Amniotic epithelial cell (primary cell): ENCODE results near the gene ADM2.

Experiments used
- DNase-seq: peaks from one replicate; pipeline ENCODE4 v3.0.0-alpha.2; 2010; ENCODE audit warnings: low read depth

ADM2 gene

DNA sequence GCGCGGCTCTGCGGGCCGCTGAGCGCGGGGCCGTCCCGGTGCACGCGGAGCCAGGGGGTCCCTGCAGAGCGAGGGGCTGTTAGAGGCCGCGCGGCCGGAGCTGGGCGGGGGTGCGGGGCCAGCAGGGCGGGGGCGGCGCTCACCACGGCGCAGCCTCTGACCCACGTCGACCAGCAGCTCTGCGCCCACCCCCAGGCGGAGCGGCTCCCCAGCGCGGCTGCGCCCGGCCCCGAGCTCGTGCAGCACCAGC is 44.4 kb downstream of the ADM2 start:
- DNase-seq = no peak

DNA sequence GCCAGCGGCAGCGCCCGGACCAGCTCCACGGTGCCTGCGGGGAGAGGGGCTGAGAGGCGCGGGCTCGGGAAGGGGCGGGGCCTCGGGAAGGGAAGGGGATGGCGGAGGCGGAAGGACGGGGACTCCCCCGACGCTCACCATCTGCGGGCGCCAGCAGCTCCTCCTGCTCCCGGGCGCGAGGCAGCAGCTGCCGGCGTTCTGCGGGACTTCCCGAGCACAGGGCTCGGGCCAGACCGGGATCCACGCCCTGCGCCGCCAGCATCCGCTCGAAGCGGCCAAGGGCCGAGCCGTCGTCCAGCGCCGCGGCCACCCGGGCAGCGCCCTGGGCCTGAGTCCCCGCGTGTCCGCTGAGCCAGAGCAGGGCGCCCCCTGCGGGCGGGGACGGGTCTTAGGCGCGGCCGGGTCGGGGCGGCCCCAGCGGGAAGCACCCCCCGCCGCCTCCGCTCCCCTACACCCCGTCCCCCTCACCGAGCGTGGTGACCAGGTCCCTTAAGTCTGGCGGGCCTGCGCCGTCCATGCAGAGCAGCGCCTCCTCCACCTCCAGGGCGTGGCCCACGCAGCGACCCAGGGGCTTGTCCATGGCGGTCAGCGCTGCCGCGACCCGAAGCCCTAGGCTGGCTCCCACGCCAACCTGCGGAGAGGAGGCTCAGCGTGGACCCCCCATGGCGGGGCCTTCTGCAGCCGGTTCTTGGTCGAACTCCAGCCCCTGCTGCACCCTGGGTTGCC is 44.9 kb downstream of the ADM2 start:
- DNase-seq = peak; percentile 64

DNA sequence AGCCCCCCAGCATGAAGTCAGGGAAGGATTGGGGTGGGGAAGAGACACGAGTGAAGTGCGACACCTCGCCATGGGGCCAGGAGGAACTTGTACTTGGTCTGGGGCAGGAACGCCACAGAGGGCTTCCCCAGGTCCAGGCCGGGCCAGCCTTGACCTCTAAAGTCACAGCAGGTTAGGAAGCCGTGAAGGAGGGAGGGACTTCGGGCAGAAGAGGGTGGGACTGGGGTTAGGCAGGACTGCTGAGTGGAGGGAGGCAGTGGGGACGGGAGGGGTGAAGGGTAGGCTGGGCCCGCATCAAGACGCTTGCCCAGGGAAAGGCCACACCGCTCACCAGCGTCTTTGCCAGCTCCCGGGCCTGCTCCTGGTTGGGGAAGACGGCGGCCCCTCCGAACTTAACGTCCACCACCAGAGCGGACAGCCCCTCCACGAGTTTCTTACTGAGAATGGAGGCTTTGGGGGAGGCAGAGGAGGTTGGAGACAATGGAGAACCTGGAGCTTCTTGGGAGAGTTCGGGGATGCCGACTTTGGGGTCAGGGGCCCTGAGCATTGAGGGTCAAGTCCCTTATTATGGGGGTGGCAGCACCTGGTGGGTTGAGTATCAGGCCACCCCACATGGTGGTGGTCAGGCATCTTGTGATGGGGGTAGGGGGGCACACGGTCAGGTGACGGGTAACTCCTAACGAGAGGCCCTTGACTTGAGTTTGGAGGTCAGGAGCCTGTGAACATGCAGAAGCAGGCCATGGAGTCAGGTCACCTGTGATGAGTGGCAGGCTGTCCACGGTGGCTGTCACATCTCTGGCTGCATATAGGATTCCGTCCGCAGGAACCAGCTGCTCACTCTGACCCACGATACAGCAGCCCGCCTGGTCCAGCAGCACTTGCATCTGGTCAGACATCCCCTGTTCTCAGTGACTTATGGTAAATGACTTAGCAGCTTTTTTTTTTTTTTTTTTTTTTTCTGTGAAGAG is 45.8 kb downstream of the ADM2 start:
- peak; percentile 65 for DNase-seq

DNA sequence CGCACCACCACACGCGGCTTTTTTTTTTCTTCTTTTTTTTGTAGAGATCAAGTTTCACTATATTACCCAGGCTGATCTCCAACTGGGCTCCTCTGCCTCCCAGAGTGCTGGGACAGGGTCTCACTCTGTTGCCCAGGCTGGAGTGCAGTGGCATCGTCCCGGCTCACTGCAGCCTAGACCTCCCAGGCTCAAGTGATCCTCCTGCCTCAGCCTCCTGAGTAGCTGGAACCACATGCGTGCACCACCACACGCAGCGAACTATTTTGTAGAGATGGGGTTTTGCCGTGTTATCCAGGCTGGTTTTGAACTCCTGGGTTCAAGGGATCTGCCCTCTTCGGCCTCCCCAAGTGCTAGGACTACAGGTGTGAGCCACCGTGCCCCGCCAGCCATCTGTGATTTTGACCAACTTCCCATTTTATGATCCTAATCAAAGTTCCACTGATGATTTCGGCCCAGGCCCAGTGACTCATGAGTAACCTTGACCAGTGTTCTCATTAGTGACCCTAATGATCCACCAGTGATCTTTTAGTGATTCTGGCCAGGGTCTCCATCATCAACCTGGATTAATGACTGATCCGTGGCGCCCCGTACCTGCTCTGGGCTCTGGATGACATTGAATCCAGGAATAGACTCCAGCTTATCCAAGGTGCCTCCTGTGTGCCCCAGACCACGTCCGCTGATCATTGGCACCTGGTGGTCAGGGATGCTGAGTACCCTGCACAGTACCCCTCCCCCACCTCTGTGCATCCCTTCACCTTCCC is 46.8 kb downstream of the ADM2 start:
- no peak for DNase-seq

DNA sequence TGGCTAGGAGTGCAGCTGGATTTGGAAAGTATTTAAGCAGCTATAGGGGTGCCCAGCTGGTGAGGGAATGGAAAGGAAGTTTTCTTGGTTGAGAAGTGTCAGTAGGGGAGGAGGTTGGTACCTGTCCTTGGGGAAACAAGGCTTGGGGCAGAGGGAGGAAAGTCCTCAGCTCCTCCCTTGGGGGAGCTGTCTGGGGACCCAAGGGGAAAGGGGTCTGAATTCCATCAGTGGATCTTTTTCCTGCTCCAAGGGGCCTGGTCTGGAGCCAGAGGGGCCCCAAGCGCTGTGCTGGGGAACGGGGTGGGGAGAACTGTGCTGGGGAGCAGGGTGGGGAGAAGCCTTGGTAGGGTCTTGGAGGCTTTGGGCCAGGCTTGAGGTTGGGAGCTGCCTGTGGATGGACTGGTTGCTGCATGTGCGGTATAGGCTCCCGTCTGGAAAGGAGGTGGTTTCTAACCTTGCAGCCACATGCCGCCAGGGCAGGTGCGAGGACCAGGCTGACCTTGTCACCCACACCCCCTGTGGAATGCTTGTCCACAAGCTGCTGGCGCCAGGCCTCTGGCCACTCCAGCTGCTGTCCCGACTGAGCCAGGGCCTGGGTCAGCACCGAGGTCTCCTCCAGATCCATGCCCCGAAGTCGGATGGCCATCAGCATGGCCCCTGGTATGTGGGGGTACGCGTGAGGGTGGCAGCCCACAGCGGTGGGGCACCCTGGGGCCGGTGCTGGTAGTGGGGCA is 47.5 kb downstream of the ADM2 start:
- DNase-seq = no peak

DNA sequence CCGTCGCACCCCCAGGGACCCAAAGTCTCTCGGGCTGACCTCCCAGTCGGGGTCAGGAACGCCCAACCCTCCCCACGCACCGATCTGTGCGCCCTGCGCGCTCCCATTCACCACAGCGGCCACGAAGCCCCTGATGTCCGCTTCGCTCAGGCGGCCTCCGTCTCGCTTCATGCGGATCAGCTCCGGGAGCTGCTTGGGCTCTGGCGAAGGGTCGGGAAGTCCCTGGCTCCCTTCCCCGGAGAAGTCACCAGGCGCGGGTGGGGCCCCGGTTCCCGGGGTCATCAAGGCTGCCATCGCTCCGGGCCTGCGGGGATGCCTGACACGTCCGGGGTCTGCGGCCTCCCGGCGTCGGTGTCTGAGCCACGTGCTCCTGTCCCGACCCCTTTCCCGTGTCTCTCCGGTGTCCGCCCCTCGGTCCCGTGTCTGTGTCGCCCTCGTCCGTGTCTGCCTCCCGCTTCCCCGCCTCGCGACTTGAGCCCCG is 48.1 kb downstream of the ADM2 start:
- DNase-seq = no peak

DNA sequence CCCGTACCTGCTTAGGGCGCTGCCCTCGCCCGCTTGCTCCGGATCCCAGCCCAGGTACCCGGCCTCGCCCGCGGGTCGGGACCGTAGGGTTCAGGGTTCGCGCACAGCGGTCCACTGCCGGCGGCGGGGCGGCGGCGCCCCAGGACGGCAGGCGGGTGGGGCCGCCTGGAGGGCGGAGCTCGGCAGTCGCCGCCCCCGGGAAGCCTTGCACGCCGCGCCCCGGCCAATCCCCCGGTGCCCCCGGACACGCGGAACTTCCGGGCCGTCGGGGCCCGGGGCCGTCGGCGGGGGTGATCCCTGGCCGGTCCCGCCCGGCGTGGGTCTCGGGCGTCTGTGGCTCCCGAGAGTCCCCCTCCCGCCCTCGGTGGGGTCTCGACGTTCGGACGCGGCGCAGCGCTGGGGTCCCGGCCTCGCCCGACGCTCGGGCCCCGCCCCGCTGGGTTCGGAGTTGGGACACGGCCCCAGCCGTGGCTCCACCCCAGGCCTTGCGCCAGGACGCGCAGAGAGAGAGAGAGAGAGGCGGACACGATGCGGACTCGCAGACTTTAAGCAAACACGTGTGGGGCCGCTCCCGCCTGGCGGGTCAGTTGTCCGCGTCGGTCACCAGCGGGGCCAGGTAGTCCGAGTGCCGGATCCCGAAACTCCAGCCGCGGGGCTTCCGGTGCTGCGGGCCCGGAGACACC is 48.7 kb downstream of the ADM2 start, which contains the start of gene TYMP:
TYMP (minus strand) TSS at position 116 of the 683 bp plus-strand sequence. CDS start 303 bp downstream, outside the sequence.
- peak; percentile 89 for DNase-seq

DNA sequence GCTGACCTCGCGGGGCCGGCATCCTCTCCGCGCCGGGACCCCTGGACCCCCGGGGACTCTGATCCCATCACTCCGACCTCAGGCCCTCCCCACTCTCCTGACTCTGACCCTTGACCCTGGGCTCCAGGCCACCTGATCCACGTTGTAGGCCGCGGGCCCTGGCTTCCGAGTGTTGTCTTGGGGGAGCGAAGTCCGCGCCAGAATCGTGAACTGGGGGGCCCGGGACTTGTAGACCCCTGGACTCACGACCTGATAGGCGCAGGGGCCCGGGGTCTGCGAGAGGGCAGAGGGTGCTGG is 49.2 kb downstream of the ADM2 start:
- no peak for DNase-seq

DNA sequence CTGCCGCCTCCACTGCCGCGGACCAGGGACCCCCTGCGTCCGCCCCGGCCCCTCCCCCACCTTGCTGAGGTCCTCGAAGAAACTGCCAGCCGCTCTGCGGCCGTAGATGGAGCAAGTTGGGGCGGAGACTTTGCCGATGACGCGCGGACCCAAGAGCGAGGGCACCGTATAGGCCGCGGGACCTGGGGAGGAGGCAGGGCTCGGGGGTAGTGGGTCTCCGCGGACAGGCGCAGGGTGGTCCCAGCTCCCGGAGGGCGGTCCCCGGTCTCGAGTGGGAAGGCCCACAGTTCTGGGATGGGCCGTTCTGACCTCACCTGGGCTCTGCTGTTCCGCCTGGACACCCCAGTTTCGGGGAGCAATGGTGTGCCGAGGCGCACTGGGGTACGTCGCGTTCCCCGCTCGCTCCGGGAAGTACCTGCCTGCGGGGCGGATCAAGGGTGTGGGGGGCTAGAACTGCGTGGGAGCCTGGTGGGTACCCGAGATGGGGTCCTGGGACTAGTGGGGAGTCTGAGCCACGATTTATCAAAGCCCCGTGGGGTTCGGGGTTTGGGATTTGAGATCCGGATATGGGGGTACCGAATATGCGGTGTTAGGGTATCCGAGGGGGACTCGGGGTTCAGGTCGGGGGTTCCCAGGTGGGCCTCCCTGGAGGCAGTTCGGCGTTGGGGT is 49.7 kb downstream of the ADM2 start:
- peak; percentile 91 for DNase-seq

DNA sequence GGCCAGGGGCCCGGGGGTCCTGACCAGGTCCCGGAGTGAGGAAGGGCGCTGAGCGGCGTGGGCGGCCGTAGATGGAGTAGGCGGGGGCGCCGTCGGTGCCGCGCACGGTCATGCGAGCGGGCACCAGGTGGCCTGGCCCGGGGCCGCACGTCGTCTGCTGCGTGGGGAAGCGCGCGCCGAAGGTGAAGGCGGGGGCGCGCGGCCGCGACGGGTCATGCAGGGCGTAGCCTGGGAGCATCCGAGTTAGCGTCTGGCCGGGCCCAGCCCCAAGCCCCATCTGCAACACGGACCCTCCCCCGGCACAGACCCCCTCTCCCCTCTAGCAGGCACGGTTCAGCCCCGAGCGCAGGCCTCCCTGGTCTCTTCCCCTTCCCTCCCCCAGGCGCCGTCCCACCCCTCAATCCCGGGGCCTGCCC is 50.2 kb downstream of the ADM2 start:
- DNase-seq = peak; percentile 53

DNA sequence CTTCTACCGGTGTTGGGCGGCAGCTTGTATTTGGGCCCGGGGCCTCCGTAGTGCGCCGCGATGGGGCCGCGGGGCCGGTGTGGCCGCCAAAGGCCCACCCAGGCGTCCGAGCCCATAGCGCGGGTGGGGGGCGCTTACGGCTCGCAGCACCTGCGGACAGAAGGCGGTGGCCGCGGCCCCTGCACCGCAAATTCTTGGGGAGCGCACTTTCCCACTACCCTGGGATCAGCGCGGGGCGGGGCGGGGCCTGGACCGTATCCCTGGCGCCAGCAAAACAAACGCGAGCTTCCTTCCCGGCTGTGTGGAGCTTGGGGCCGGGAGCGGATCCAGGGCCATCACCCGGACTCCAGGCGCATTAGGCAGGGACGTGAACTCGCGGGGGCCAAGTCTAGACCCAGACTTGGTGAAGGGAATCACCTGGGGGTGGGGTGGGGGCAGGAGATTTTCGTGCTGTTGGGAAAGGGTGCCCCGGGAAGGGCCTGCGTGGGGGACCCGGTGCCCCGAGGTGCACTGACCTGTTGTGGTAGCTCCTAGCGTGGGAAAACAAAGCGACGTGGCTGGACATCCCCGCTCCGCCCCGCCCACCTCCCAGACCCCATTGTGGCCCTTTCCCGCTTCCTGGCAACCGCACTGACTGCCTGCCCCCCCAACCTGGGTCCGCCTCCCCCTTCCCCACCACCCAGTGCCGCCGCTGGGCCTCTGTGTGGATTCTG is 50.8 kb downstream of the ADM2 start:
- peak; percentile 65 for DNase-seq

DNA sequence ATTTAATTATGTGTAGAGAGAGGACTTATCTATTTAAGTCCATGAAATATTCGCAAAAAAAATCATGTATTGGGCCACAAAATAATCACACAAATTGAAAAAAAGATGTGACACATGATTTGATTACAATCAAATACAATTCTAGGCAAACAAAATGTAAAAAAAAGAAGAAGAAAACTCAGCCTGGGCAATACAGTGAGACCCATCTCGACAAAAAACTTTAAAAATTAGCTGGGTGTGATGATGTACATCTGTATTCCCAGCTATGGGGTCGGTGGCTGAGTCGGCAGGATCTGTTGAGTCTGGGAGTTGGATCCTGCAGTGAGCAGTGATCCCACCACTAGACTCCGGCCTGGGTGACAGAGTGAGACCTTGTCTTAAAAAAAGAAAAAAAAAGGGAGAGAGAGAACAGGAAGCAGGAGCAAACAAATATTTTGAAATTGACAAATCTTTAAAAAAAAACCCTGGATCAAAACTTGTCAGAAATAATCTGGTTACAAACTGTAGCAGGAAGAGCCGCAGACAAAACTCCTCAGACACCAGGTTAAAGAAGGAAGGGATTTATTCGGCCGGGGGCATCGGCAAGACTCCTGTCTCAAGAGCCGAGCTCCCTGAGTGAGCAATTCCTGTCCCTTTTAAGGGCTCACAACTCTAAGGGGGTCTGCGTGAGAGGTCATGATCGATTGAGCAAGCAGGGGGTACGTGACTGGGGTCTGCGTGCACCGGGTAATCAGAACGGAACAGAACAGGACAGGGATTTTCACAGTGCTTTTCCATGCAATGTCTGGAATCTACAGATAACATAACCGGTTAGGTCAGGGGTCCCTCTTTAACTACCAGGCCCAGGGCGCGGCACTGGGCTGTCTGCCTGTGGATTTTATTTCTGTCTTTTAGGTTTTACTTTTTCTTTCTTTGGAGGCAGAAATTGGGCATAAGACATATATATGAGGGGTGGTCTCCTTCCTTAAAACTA is 51.8 kb downstream of the ADM2 start:
- DNase-seq = no peak

DNA sequence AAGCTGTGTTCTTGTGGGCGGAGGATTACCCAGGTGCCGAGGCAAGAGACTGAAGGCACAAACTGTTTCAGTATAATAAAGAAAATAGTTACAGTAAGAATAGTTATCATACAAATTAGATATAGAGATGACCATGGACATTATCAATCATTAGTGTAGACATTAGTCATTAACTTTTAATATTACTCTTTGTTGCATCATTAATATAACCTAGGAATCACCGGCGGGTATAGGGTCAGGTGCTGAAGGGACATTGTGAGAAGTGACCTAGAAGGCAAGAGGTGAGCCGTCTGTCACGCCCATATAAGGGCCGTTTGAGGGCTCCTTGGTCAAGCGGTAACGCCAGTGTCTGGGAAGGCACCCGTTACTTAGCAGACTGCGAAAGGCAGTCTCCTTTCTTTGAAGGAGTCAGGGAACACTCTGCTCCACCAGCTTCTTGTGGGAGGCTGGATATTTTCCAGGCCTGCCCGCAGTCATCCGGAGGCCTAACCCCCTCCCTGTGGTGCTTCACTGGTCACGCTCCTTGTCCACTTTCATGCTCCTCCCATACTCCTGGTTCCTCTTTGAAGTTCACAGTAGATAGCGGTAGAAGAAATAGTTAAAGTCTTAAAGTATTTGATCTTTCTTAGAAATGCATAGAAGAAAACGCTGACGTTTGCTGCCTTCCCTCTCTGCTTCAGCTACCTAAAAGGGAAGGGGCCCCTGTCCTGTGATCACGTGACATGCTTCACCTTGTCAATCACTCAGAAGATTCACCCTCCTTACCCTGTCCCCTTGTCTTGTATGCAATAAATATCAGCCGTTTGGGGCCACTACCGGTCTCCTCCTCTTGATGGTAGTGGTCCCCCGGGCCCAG is 52.7 kb downstream of the ADM2 start:
- peak; percentile 94 for DNase-seq

DNA sequence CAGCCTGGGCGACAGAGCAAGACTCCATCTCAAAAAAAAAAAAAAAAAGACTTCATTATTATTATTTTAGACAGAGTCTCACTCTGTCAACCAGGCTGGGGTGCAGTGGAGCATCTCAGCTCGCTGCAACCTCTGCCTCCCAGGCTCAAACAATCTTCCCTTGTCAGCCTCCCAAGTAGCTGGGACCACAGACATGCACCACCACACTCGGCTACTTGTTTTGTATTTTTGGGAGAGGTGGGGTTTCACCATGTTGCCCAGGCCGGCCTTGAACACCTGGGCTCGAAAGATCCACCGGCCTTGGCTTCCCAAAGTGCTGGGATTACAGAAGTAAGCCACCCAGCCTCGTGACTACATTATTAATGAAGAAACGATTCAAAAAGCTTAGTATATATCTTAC is 53.8 kb downstream of the ADM2 start:
- no peak for DNase-seq
